Epithelial cell of umbilical artery (primary cell): Measurements from ENCODE around the gene AP1M2. TPM values are rescaled to one million over a fixed set of nuclear protein-coding genes. Genes with fewer than 3 reads are reported as not detected.

Source experiments
- total RNA-seq: library from RNA; depleted of rRNA; stranded (reverse); fragments of >200 nt; gene quantifications from 2 replicates; pipeline ENCODE4 v1.2.3, GENCODE V29; 2014

The AP1M2 gene
- not detected in 2 replicates for total RNA-seq

GRCh38 chr19:10587022-10587838, at the start of gene AP1M2:
Gene AP1M2, minus strand, starts transcription at chr19:10587312. Its CDS starts 81 bp downstream, at chr19:10587231.

GRCh38 chr19:10625003-10625761, 38.1 kb upstream of the AP1M2 start, which contains the start of gene SLC44A2:
Gene SLC44A2, plus strand, starts transcription at chr19:10625553. Its CDS starts 81 bp downstream, at chr19:10625634.

GRCh38 chr19:10568826-10569651, 18.1 kb downstream of the AP1M2 start, which contains the start of gene CDKN2D:
Gene CDKN2D, minus strand, starts transcription at chr19:10568979. Its CDS starts 326 bp downstream, at chr19:10568653.

GRCh38 chr19:10565567-10566407, 21.3 kb downstream of the AP1M2 start, which contains the start of gene KRI1:
Gene KRI1, minus strand, starts transcription at chr19:10566010. Its CDS starts 11 bp downstream, at chr19:10565999.

GRCh38 chr19:10543420-10544241, 43.5 kb downstream of the AP1M2 start, which contains the start of gene ATG4D:
Gene ATG4D, plus strand, starts transcription at chr19:10543904. Its CDS starts 187 bp downstream, at chr19:10544091.

Other genes with a start within 250 kb of the AP1M2 start
- 11.7 and 16.6 TPM in 2 replicates for gene ICAM3, start 247.7 kb downstream of the AP1M2 start, total RNA-seq
- 59.1 and 82.8 TPM in 2 replicates for gene TYK2, start 206.7 kb downstream of the AP1M2 start, total RNA-seq
- gene CDC37, start 183.8 kb downstream of the AP1M2 start, total RNA-seq = 309 and 362 TPM in 2 replicates
- 1.6 and 1.7 TPM in 2 replicates for gene PDE4A, start 166.8 kb downstream of the AP1M2 start, total RNA-seq
- gene KEAP1, start 84.0 kb downstream of the AP1M2 start, total RNA-seq = 76.0 and 78.3 TPM in 2 replicates
- gene S1PR5, start 69.9 kb downstream of the AP1M2 start, total RNA-seq = under 0.01 TPM in 1 of 2 replicates, not detected in the other
- gene ATG4D, start 43.4 kb downstream of the AP1M2 start, total RNA-seq = 12.9 and 14.0 TPM in 2 replicates
- gene KRI1, start 21.3 kb downstream of the AP1M2 start, total RNA-seq = 8.4 and 12.8 TPM in 2 replicates
- gene CDKN2D, start 18.3 kb downstream of the AP1M2 start, total RNA-seq = 5.9 and 7.1 TPM in 2 replicates
- gene SLC44A2, start 38.2 kb upstream of the AP1M2 start, total RNA-seq = 27.6 and 61.2 TPM in 2 replicates
- 110 and 123 TPM in 2 replicates for gene ILF3, start 67.0 kb upstream of the AP1M2 start, total RNA-seq
- gene QTRT1, start 114.1 kb upstream of the AP1M2 start, total RNA-seq = 34.1 and 48.0 TPM in 2 replicates
- 79.6 and 96.2 TPM in 2 replicates for gene DNM2, start 130.8 kb upstream of the AP1M2 start, total RNA-seq
- gene TMED1, start 248.9 kb upstream of the AP1M2 start, total RNA-seq = 65.2 and 66.6 TPM in 2 replicates